HG03045 (cell line): Measurements from ENCODE around the gene GCH1.
"Not testable (repeated sequence)": the region's sequence is repeated elsewhere in the genome, so short reads cannot be mapped to it uniquely, and the experiment has no call there.

Experiments used
- ATAC-seq: cut with Tn5 transposase; IDR thresholded peaks from one replicate; pipeline ENCODE4 v1.9.1; 2021; ENCODE audit warnings: mild to moderate bottlenecking, moderate library complexity; ENCODE audit not compliant: unreplicated experiment

GCH1 gene, protein sequence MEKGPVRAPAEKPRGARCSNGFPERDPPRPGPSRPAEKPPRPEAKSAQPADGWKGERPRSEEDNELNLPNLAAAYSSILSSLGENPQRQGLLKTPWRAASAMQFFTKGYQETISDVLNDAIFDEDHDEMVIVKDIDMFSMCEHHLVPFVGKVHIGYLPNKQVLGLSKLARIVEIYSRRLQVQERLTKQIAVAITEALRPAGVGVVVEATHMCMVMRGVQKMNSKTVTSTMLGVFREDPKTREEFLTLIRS

DNA sequence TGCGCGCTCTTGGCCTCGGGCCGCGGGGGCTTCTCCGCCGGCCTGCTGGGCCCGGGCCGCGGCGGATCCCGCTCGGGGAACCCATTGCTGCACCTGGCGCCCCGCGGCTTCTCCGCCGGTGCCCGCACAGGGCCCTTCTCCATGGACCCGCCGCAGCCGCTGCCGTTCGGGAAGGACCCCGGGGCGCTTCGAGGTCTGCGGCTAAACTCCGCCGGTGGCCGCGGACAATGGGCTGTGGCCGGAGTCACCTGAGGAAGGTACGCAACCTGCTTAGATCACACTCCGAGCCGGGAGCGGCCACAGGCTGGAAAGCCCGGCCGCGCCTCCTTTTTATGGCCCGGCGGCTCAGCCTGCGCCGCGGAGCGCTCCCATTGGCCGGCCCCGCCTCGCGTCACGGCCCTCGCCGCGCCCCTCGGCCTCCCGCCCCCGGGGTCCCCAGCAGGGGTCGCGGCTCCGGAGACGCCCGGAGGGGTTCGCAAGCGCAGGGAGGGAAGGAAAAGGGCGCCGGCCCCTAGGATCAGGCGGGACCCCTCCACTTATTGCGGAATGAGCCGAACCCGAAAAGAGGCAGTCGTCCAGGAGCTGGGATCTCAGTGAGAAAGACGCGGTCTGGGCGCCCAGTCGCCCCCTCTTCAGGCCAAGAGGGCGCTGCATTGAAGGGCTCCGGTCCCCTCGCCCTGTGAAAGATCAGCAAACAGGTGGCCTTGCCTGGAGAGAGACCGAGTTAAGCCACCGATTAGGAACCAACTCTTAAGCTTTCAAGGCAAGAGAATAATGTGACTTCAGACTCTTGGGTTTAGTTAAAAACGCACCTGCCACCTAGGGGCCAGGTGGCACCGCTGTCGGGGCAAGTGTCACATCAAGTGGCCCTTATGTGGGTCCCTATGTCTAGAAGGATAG, at the start of gene GCH1:
GCH1 (minus strand) TSS at position 306 of the 900 bp plus-strand sequence; CDS start at position 143, 163 bp downstream.
- ATAC-seq, result peak; percentile 86

DNA sequence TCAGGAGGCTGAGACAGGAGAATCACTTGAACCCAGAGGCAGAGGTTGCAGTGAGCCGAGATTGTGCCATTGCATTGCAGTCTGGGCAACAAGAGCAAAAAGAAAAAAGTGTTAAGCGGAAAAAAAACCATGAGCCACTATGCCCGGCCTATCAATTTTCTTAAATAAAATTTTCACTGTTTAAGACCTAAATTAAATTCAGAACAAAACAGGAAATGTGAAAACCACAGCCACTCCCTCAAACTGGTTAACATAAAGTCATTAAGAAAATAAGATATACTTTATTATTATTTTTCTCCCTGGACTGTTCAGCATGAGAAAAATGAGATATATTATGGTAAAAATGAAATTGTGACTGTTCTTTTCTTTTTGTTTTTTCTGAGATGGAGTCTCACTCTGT, 44.6 kb upstream of the GCH1 start:
- ATAC-seq, result no peak

DNA sequence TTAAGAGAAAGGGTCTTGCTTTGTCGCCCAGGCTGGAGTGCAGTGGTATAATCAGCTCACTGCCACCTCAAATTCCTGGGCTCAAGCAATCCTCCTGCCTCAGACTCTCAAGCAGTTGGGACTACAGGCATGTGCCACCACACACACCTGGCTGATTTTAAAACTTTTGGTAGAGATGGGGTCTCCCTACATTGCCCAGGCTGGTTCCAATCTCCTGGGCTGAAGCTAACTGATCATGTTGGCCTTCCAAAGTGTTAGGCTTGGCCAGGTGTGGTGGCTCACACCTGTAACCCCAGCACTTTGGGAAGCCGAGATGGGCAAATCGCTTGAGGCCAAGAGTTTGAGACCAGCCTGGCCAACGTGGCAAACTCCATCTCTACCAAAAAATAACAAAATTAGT, 43.9 kb upstream of the GCH1 start:
- ATAC-seq, result no peak

DNA sequence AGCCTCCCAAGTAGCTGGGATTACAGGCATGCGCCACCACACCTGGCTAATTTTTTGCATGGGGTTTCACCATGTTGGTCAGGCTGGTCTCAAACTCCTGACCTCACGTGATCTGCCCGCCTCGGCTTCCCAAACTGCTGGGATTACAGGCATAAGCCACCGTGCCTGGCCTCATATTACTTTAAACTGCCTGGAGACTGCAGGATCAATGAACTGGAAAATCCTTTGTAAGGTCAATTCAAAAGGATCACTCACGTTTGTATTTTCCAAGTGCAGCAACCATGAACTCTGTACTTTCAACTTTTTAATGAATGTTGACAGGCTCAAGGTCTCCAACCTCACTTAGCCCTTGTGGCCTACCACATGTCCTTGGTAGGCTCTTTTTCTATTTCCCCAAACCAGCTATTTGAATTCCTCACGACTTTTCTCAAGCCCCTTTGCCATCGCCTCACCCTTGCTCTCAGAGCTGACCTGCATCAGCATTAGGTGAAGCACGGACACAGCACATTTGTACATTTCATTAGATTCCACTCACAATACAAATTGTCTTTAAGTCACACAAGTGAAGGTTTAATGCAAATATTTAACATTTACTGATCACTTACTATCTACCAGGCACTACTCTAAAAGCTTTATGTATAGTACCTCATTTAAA, 42.2 kb upstream of the GCH1 start:
- ATAC-seq, result no peak

DNA sequence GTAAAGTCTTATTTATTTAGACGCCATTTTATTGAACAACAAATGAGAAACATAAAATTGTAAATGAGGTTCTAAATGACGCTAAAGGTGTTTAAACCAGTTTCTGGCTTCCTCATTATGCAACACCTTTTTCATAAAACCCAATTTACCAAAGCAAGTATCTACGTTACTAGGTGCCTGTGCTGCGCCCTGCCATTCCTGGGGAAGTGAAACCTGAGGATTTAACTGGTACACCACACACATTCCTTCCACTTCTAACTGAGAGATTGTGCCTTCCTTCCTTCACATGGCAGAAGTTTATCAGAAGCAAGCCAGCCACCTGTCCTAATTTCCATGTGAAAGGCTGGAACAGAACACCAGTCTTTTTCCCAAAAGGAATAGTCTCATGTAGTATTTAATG, 40.3 kb upstream of the GCH1 start:
- no peak for ATAC-seq

DNA sequence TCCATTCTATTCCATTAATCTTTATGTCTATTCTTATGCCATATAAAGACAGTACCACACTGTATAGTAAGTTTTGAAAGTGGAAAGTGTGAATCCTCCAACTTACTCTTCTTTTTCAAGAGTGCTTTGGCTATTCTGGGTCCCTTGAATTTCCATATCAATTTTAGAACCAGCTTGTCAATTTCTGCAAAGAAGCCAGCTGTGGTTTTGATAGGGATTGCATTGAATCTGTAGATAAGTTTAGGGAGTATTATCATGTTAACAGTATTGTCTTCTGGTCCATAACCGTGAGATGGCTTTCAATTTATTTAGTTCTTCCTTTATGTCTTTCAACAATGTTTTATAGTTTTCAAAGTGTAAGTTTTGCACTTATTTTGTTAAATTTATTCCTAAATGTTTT, 34.2 kb upstream of the GCH1 start:
- ATAC-seq, result no peak

DNA sequence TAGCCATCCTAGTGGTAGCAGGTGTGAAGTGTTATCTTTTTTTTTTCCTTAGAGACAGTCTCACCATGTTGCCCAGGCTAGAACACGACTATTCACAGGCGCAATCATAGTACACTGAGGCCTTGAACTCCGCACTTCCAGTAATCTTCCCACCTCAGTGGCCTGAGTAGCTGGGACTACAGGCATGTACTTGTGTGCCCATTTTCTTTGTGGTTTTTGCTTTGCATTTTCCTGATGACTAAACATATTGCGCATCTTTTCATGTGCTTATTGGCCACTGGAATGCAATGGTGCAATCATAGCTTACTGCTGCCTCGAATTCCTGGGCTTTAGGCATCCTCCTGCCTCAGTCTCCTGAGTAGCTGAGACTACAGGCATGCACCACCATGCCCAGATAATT, 33.3 kb upstream of the GCH1 start:
- ATAC-seq, result no peak

DNA sequence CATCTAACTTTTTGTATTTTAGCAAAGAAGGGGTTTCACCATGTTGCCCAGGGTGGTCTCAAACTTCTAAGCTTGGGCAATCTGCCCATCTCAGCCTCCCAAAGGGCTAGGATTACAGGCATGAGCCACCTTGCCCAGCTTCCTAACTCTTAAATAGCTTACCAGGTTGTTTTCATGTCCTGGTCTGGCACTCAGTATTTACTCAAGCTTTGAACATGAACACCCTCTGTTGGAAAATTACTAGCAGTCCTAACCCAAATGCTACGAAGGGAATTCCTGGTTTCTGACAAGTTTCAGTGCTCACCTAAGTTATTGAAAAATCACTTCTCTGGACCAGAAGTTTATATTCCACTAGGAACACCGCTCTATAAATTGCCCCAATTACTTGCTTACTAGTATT, 32.5 kb upstream of the GCH1 start:
- no peak for ATAC-seq

DNA sequence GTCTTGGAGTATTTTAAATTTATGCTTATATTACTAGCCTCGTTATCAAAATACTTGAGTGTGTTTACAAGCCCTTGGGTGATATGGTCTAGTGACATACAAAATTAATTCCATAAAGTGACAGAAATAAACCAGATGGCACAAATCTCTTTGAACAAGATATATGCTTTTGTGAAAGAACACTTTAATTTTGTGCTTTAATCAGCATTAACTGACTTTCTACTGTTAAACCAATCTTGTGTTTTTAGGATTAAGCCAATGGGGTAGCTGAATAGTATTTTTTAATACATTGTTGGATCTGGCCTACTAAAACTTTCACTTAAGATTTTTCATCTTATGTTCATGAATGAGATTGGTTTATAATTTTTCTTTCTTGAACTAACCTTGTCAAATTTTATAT, 30.4 kb upstream of the GCH1 start:
- ATAC-seq, result no peak

DNA sequence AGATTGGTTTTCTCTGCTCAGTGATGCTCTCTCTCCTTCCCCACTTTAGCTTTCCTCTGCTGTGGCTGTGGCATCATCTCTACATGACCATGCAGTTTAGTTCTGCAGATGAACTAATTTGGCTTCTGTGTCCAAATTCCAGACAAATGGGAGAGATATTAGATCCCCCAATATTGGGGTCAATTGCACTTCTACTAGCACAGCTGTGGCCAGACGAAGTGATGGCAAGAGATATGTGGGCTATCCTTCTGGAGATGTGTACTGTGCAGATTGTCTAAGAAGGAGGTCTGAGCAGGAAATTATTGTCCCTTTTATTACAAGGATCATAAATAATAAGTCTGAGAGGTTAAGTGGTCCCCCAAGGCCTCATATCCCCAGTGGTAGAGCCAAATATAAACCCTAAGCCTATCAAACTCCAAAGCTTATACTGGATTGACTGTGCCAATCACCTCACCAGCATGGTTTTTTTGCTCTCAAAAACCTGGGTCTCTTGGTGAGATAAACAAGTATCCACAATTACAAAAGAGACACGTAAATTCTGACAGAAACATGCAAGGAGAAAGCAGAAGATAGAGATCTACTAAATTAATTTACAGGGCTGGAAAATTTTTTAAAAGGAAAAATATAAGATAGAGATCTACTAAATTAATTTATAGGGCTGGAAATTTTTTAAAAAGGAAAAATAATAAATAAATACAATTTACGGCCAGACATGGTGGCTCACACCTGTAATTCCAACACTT, 29.1 kb upstream of the GCH1 start:
- no peak for ATAC-seq

DNA sequence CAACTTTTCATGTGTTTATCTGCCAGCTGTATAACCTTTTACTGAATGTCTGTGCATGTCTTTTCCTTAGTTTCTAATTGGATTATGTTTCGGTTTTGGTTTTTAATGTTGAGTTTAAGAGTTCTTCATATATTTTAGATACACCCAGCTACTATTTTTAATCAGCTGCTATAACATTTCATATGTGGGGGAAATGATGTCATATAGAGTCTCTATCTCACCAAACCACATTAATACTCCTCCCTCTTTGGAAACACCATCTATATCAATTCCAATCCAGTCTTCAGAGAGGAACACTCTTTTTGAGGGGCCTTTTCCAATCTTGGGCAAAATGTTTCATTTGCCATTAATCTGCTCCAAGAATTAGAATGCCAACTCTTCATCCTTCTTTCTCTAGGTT, 28.5 kb upstream of the GCH1 start:
- no peak for ATAC-seq

DNA sequence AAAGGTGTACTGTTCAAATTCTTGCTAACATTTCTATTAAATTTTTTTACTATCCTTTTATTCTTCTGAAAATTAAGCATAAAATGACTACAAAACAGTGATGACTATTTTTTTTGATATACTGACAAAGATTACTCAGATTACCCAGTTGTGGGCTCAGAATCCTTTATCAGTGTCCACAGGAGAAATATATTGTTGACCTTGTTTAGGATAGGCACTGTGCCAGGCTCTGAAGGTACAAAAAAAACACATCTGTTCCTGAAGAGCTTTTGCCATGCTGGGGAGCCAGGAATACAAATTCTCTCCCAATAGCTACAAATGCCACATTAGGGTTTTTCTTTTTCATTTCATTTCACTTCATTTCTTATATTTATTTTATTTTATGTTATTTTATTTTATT, 26.9 kb upstream of the GCH1 start:
- no peak for ATAC-seq

DNA sequence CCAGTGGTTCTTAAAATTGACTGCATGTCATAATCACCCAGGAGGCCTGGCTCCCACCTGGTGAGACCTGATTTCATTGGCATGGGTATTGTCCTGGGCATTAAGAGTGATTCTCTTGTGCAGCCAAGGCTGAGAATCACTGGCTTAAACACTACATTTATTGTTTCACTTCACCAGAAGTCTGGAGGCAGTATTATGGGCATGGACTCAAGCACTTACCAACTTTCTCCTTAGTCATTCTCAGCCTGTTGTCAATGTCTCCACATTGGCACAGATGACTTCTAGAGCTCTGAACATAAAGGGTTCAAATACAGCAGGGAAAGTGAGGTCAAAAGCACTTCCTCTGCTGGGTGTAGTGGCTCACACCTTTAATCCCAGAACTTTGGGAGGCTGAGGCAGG, 25.6 kb upstream of the GCH1 start:
- no peak for ATAC-seq

DNA sequence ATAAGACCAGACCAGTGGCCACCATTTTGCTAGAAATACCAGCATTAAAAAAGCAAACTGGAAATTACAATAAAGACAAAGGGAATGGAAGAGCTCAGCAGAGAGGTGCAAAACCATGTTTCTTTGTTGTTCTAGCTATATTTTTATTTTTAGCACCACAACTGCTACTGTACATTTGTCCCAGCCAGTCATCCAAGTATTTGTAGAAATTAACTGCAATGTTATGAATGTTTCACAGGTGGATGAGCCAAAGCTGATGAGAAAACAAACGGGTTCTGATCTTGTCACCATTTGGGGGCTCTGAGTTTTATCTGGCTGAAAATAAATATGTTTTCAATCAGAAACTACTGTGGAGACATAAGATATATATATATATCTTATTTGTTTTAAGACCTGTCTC, 24.9 kb upstream of the GCH1 start:
- no peak for ATAC-seq

DNA sequence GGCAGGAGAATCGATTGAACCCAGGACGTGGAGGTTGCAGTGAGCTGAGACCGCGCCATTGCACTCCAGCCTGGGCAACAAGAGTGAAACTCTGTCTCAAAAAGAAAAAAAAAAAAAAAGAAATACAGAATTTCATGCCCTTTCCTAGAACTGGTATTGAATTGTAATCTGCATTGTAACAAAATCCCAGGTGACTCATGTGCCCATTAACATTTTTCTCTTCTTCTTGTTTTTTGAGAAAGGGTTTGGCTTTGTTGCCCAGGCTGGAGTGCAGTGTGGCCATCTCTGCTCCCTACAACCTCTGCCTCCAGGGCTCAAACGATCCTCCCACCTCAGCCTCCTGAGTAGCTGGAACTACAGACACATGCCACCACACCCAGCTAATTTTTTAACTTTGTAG, 23.9 kb upstream of the GCH1 start:
- not testable (repeated sequence) for ATAC-seq

DNA sequence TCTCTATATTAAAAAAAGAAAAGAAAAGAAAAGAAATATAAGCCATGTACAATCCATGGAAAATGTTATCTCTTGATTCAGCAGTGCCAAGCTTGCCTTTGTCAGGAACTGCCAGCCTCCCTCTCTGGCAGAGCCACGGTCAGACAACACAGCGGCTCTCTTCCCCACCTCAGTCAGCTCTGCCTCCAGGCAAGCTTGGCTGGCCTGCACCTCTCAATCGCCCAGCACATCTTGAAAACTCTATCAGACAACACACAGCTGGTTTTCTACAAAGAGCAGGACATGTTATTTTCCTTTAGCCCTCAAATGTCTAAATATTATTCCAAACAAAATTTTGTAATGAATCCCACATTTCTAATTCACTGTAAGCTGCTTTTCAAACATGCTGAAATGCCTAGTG, 20.0 kb upstream of the GCH1 start:
- ATAC-seq, result no peak

DNA sequence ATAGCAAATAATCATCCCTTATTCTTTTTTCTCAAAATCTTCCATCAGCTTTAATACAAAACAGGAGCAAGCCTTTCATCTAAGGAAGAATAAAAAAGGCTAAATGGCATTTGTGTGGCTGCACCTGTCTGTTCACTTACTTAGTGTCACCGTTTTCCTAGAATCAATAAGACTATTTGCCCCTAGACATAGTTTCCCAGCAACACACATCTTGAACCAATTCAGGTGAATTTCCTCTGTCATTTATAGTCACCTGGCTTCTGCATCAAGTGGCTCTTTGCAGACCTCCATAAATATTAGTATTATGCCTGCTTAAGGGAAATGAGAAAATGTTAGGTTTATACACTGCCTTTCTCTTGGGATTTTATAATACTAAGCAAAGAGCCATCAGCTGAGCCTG, 17.4 kb upstream of the GCH1 start:
- no peak for ATAC-seq

DNA sequence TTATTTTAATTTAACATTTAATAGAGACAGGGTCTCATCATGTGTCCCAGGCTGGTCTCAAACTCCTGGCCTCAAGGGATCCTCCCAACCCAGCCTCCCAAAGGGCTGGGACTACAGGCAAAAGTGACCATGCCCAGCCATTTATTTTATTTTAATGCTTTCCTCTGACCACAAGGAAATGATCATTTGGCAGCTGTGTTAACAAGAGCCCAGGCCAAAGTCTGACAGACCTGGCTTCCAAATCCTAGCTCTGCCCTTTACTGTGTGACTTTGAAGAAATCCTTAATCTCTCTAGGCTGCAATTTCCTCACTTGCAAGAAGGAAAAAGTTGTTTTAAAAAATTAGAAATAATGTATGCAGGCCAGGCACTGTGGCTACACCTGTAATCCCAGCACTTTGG, 16.7 kb upstream of the GCH1 start:
- no peak for ATAC-seq

DNA sequence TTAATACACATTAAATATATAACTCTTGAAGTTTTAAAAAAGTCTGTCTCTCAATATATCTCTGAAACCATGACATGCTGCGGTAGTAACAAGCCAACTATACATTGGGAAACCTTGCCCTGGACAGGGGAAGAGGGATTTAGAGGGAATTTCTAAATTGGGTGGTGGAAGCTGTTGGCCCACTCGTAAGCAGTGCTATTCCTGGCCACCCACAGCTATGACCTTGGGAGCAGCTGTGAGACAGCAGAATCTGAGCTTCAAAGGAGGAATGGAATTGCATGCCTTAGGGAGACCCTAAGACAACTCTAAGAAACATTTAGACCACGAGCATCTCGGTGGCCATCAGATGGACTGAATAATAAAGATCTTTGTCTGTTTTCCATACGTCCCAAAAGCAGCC, 15.8 kb upstream of the GCH1 start:
- no peak for ATAC-seq

DNA sequence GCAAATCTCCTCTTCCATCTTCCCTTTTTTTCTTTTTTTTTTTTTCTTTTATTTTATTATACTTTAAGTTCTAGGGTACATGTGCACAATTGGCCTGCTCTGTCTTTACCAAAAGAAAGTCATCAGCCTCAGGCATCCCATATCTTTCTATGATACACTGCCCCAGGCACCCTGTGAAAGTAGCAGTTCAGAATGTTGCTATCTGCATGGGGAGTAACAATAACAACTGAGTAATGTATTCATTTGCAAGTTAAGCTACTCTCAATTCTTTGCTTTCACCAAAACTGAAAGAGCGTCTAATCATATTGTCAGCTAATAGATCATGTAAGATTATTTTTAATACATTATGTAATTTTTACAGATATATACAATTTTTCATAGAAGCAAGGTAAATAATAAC, 13.5 kb upstream of the GCH1 start:
- no peak for ATAC-seq

DNA sequence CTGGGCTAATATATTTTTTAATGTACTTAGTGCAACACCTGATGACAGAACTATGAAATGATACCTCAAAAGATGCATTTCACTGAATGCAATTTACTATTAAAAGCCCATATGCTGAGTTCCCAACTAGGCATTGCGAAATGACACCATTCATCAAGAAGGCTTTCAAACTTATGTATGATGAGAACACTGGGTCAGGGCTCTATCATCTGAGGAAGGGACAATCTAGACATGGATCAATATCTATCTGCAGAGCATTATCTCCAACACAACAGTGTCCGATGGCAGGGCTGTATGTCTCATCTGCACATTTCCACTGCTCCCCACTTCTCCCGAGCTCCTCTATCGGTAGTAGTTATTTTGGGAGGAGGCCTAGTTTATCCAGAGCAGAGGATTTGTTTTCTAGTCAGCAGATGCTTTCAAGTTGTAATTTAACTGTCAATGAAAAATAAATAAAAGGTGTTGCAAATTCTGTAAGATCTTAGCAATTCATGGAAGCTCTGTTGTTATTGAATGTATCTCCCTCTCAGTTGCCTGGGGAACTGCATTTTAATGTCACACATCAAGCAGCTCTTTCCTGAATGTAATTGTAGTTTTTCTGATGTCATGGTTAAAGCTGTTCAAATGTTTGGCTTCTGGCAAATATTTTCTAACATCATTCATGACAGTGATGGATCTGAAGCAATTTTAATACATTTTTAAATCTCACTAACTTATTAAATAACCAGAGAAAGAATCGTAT, 7.4 kb upstream of the GCH1 start:
- ATAC-seq, result no peak
